Hepatocyte (in vitro differentiated cells): ENCODE data around the gene CDC34.

Experiments
- CTCF ChIP-seq: fragments of 200-600 bp; sonication (generic); IDR thresholded peaks from 2 replicates; pipeline ENCODE4 v1.5.1; 2016; ENCODE audit warnings: antibody characterized with exemption, mild to moderate bottlenecking; ENCODE audit not compliant: poor library complexity
- EZH2 ChIP-seq: fragments of 200-600 bp; sonication (generic); IDR thresholded peaks from 2 replicates; pipeline ENCODE4 v1.6.1; 2016; ENCODE audit warnings: antibody characterized with exemption, mild to moderate bottlenecking, borderline replicate concordance
- EZH2phosphoT487 ChIP-seq: fragments of 200-600 bp; sonication (generic); IDR thresholded peaks from one replicate; pipeline ENCODE4 v1.6.1; 2018; ENCODE audit warnings: antibody characterized with exemption, mild to moderate bottlenecking, low read depth, moderate library complexity; ENCODE audit not compliant: unreplicated experiment, severe bottlenecking

GRCh38 chr19:583198-583967 is 51.8 kb downstream of the CDC34 start:
- TF ChIP-seq CTCF (no peak), EZH2 (no peak), EZH2phosphoT487 (no peak)
